Measurements from ENCODE around the gene KCND3.

The KCND3 gene

GRCh38 chr1:111720977-111721786 lies 268.3 kb downstream of the KCND3 start:
- DNase-seq (ENCODE audit: low read depth), result no peak
- no peak for TF ChIP-seq POLR2A (IDR thresholded peaks at IDR 0.05; ENCODE audit: extremely low read depth, insufficient read length)
- TF ChIP-seq CTCF (IDR thresholded peaks at IDR 0.05; ENCODE audit: low read depth, low read length), result no peak
- no peak for TF ChIP-seq MYC (IDR thresholded peaks at IDR 0.05; ENCODE audit: low read depth, low read length)
- no peak for TF ChIP-seq MAX (IDR thresholded peaks at IDR 0.05; ENCODE audit: low read depth, low read length)
- H3K4me3 ChIP-seq (ENCODE audit: low read depth, low read length), result no peak overlapping the region

Data from NB4 (cell line).